ENCODE measurements around the gene NFATC1. TPM values are rescaled to one million over a fixed set of nuclear protein-coding genes. Genes with fewer than 3 reads are reported as not detected.

NFATC1 gene
- total RNA-seq, 4 donors from 2014 or later: 2.1 to 41.3 (median 7.6) TPM

GRCh38 chr18:79469309-79469708 lies 73.6 kb downstream of the NFATC1 start:
- no peaks in the 10 kb centered on the region for H3K9me3 ChIP-seq
- H3K27ac ChIP-seq: no peak overlapping the region
- peaks cover 0 to 10% (median 0%) of the 10 kb centered on the region in 4 donors for H3K4me1 ChIP-seq
- H3K4me3 ChIP-seq: no peak overlapping the region
- TF ChIP-seq CTCF (IDR thresholded peaks at IDR 0.05): no peak
- TF ChIP-seq POLR2A (IDR thresholded peaks at IDR 0.05): no peak
- DNase-seq: no peak
- H3K36me3 ChIP-seq: peaks cover 0 to 7% (median 0%) of the 10 kb centered on the region in 3 donors
- H3K27me3 ChIP-seq: no peaks in the 10 kb centered on the region

- no peaks in the 10 kb centered on the region for H3K27me3 ChIP-seq
- no peak overlapping the region for H3K4me3 ChIP-seq
- H3K4me1 ChIP-seq: peaks cover 0 to 7% (median 0%) of the 10 kb centered on the region in 4 donors
- DNase-seq: no peak
- no peak overlapping the region for H3K27ac ChIP-seq
- no peak for TF ChIP-seq CTCF (IDR thresholded peaks at IDR 0.05)
- peaks cover 0 to 7% (median 0%) of the 10 kb centered on the region in 3 donors for H3K36me3 ChIP-seq
- no peaks in the 10 kb centered on the region for H3K9me3 ChIP-seq
Observed at GRCh38 chr18:79469751-79470505, 74.2 kb downstream of the NFATC1 start.

GRCh38 chr18:79470547-79470946 lies 74.8 kb downstream of the NFATC1 start:
- Histone ChIP-seq H3K27ac (no peak overlapping the region), H3K4me1 (peaks cover 0 to 7% (median 0%) of the 10 kb centered on the region in 4 donors), H3K36me3 (peaks cover 0 to 7% (median 0%) of the 10 kb centered on the region in 3 donors), H3K9me3 (no peaks in the 10 kb centered on the region), H3K4me3 (no peak overlapping the region), H3K27me3 (no peaks in the 10 kb centered on the region)
- no peak for DNase-seq
- TF ChIP-seq CTCF (IDR thresholded peaks at IDR 0.05) (no peak), POLR2A (IDR thresholded peaks at IDR 0.05) (no peak)

GRCh38 chr18:79471046-79471445 lies 75.3 kb downstream of the NFATC1 start:
- H3K4me1 ChIP-seq: peaks cover 0 to 7% (median 0%) of the 10 kb centered on the region in 4 donors
- peaks cover 0 to 7% (median 0%) of the 10 kb centered on the region in 3 donors for H3K36me3 ChIP-seq
- H3K27me3 ChIP-seq: no peaks in the 10 kb centered on the region
- no peak for DNase-seq
- no peak for TF ChIP-seq POLR2A (IDR thresholded peaks at IDR 0.05)
- no peak for TF ChIP-seq CTCF (IDR thresholded peaks at IDR 0.05)
- no peak overlapping the region for H3K27ac ChIP-seq
- no peaks in the 10 kb centered on the region for H3K9me3 ChIP-seq
- H3K4me3 ChIP-seq: no peak overlapping the region

GRCh38 chr18:79471597-79471996 lies 75.9 kb downstream of the NFATC1 start:
- Histone ChIP-seq H3K4me1 (peaks cover 0 to 5% (median 0%) of the 10 kb centered on the region in 4 donors), H3K9me3 (no peaks in the 10 kb centered on the region), H3K27me3 (no peaks in the 10 kb centered on the region), H3K4me3 (no peak overlapping the region), H3K27ac (no peak overlapping the region), H3K36me3 (peaks cover 0 to 7% (median 0%) of the 10 kb centered on the region in 3 donors)
- DNase-seq: no peak
- TF ChIP-seq POLR2A (IDR thresholded peaks at IDR 0.05): no peak
- TF ChIP-seq CTCF (IDR thresholded peaks at IDR 0.05): no peak
